Thyroid gland (tissue), 4 donors: ENCODE results near the gene SECTM1. TPM values are rescaled to one million over a fixed set of nuclear protein-coding genes. Genes with fewer than 3 reads are reported as not detected.

Experiments used
- DNase-seq, 2 donors: peaks; one replicate each; pipeline ENCODE4 v3.0.0-alpha.2; 2019
- H3K27ac ChIP-seq, 3 donors: fragments of 200-600 bp; sonication (generic); 1 replicate in 2 of 3; 2 replicates in 1 of 3; pipeline ENCODE4 v1.5.1; 2016 to 2019; ENCODE audit warnings: mild to moderate bottlenecking in 1 of 3, moderate library complexity in 1 of 3
- H3K27me3 ChIP-seq: fragments of 200-600 bp; sonication (generic); one replicate; pipeline ENCODE4 v1.5.1; 2019
- H3K36me3 ChIP-seq, 2 donors: fragments of 200-600 bp; sonication (generic); one replicate each; pipeline ENCODE4 v1.5.1; 2016 to 2019
- H3K4me1 ChIP-seq, 2 donors: fragments of 200-600 bp; sonication (generic); one replicate each; pipeline ENCODE4 v1.5.1; 2017 to 2019
- H3K4me3 ChIP-seq, 3 donors: fragments of 200-600 bp; sonication (generic); replicated peaks in 1 of 3; 1 replicate in 2 of 3; 2 replicates in 1 of 3; pipeline ENCODE4 v1.5.1; 2016; ENCODE audit warnings: mild to moderate bottlenecking in 1 of 3
- H3K9me3 ChIP-seq: fragments of 200-600 bp; sonication (generic); one replicate; pipeline ENCODE4 v1.5.1; 2017
- POLR2A ChIP-seq, 2 donors: fragments of 450-650 bp; IDR thresholded peaks; one replicate each; pipeline ENCODE4 v1.6.1; 2017; ENCODE audit warnings: antibody characterized with exemption in 2 of 2, mild to moderate bottlenecking in 2 of 2, moderate library complexity in 1 of 2
- WGBS, 2 donors: methylation state at CpG; one replicate each; pipeline ENCODE4 v1.1.5; 2017; 5-methylcytosine and 5-hydroxymethylcytosine counted together
- intact Hi-C: fragments of 100-400 bp; cut with DNase I; formaldehyde crosslinking; loops from one replicate; pipeline ENCODE4 v1.15.1; 2023
- total RNA-seq, 4 donors: library from RNA; depleted of rRNA; stranded (reverse); fragments of >200 nt; gene quantifications; one replicate each; pipeline ENCODE4 v1.2.3, GENCODE V29; 2016
- TF ChIP-seq, protein P1 (sequence below), 6 experiments: fragments of 200-600 bp in 3 of 6; fragments of 450-650 bp in 3 of 6; sonication (generic) in 3 of 6; IDR thresholded peaks; one replicate each; pipeline ENCODE4 v1.5.1; 2016 to 2019; ENCODE audit warnings: antibody characterized with exemption in 6 of 6, mild to moderate bottlenecking in 2 of 6, inconsistent platforms in 1 of 6, moderate library complexity in 1 of 6

SECTM1 gene
- total RNA-seq, 4 donors from 2014 or later: 4.1 to 15.3 (median 5.1) TPM

GRCh38 chr17:82273327-82274133 lies 60.0 kb downstream of the SECTM1 start, which contains the start of gene CSNK1D:
CSNK1D (minus strand) TSS chr17:82273700; CDS start chr17:82273381, 319 bp downstream.
- WGBS, 2 donors: 0 to 19% methylated on average over 15 to 18 of the region's 80 CpGs
- intact Hi-C loops: no loop called here
- peak; percentile 92 to 94 for DNase-seq

DNA sequence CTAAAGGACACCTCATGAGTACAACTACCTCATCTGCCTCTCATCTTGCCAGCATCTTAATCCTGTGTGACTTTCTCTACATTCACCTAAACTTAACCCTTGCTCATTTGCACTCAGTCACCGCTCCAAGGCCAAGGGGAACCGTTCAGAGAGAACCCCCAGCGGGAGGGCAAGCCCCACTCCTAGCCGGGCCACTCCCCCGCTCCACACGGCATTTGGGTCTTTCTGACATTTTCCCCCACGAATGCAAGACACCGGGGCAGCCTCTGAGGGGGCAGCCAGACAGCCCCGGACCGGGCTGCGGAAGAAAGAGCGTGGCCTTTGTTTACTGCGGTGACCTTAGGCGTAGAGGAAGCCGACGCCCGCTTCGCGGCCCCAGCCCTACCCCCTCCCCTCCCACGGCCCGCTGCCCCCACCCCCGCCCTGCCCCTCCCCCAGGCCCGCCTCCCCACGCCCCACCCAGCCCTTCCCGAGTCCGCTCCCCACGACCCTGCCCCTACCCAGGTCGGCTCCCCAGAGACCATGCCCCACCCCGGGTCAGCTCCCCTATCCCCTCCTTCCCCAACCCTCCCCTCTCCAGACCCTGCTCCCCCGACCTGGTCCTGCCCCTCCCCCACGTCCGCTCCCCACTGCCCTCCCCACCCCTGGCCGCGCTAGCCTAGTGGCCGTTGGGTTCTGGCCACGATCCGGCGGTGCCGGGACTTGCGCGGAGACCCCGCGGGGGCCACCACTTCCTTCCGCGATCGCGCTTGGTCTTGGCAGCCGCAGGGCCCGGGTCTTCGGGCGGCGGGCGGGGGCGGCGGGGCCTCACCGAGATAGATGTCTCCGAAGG lies 60.9 kb downstream of the SECTM1 start:
- 1 to 2% methylated on average over 13 to 22 of the region's 57 CpGs for WGBS, 2 donors
- H3K27ac ChIP-seq: peak overlapping the region; percentile 96 to 100 (median 98)
- H3K36me3 ChIP-seq: peaks cover 6 to 9% of the 10 kb centered on the region in 2 donors
- H3K27me3 ChIP-seq: no peaks in the 10 kb centered on the region
- DNase-seq: no peak
- TF ChIP-seq, protein P1, sequence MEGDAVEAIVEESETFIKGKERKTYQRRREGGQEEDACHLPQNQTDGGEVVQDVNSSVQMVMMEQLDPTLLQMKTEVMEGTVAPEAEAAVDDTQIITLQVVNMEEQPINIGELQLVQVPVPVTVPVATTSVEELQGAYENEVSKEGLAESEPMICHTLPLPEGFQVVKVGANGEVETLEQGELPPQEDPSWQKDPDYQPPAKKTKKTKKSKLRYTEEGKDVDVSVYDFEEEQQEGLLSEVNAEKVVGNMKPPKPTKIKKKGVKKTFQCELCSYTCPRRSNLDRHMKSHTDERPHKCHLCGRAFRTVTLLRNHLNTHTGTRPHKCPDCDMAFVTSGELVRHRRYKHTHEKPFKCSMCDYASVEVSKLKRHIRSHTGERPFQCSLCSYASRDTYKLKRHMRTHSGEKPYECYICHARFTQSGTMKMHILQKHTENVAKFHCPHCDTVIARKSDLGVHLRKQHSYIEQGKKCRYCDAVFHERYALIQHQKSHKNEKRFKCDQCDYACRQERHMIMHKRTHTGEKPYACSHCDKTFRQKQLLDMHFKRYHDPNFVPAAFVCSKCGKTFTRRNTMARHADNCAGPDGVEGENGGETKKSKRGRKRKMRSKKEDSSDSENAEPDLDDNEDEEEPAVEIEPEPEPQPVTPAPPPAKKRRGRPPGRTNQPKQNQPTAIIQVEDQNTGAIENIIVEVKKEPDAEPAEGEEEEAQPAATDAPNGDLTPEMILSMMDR (IDR thresholded peaks at IDR 0.05): no peak
- no peak for TF ChIP-seq POLR2A (IDR thresholded peaks at IDR 0.05)
- peak overlapping the region; percentile 56 to 100 (median 81) for H3K4me3 ChIP-seq
- peaks cover 36 to 61% of the 10 kb centered on the region in 2 donors for H3K4me1 ChIP-seq
- intact Hi-C loops: no loop called here
- H3K9me3 ChIP-seq: no peaks in the 10 kb centered on the region

More at GRCh38 chr17:82273327-82274133, 60.0 kb downstream of the SECTM1 start, which contains the start of gene CSNK1D:
- H3K27me3 ChIP-seq: no peaks in the 10 kb centered on the region
- peak within 1 kb of the TSS; percentile 56 to 100 (median 81) for H3K4me3 ChIP-seq
- H3K36me3 ChIP-seq: peaks cover 6 to 9% of the 10 kb centered on the region in 2 donors
- TF ChIP-seq POLR2A (IDR thresholded peaks at IDR 0.05): peak; percentile 52 to 85
- TF ChIP-seq, protein P1 (IDR thresholded peaks at IDR 0.05): peak in 2 of 6 experiments; percentile 7 to 12
- no peaks in the 10 kb centered on the region for H3K9me3 ChIP-seq
- peaks cover 28 to 54% of the 10 kb centered on the region in 2 donors for H3K4me1 ChIP-seq
- H3K27ac ChIP-seq: peak within 1 kb of the TSS; percentile 96 to 100 (median 98)

DNA sequence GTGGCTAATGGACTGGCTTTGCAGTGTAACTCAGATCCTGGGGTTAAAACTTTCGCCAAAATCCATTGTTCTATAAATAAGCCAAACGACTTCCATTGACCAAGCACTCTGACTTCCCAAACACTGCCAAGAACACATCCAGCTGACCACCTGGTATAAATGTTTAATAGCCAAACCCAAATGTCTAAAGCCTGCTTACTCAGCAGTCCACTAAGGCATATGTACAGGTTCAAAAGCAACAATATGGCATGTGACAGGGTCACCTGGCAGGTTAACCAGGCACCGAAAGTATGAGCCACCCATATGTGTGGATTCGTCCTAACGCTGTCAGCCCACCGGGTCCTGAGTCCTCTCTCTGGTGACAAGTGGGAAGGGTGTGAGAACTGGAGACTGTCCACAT lies 62.2 kb downstream of the SECTM1 start:
- 87 to 89% methylated on average over 6 of the region's 6 CpGs for WGBS, 2 donors
- Histone ChIP-seq H3K4me1 (peaks cover 48 to 74% of the 10 kb centered on the region in 2 donors), H3K4me3 (no peak overlapping the region), H3K36me3 (peaks cover 8 to 9% of the 10 kb centered on the region in 2 donors), H3K9me3 (no peaks in the 10 kb centered on the region), H3K27me3 (no peaks in the 10 kb centered on the region), H3K27ac (peak overlapping the region in 1 of 3 donors; percentile 96)
- DNase-seq: no peak
- TF ChIP-seq, protein P1 (IDR thresholded peaks at IDR 0.05): no peak
- TF ChIP-seq POLR2A (IDR thresholded peaks at IDR 0.05): no peak
- intact Hi-C loops: no loop called here

Other genes with a start within 250 kb of the SECTM1 start
- 10 to 100 TPM; 23.5 to 92.5 (median 77.3) TPM for gene FASN, start 235.5 kb downstream of the SECTM1 start, total RNA-seq
- gene CCDC57, start 120.9 kb downstream of the SECTM1 start, total RNA-seq: 10 to 100 TPM; 27.1 to 79.9 (median 50.9) TPM
- gene SLC16A3, start 104.7 kb downstream of the SECTM1 start, total RNA-seq: 10 to 100 TPM; 42.1 to 75.5 (median 44.2) TPM
- gene CSNK1D, start 60.1 kb downstream of the SECTM1 start, total RNA-seq: 10 to 100 TPM; 47.3 to 91.2 (median 88.7) TPM
- 1 to 10 TPM in 2 of 4 donors, under 1 TPM in 1, not detected in 1; 0.45 to 3.0 (median 2.5) TPM for gene CD7, start 16.2 kb downstream of the SECTM1 start, total RNA-seq
- under 1 TPM in 1 of 4 donors, not detected in 3; 0.54 TPM for gene TEX19, start 25.5 kb upstream of the SECTM1 start, total RNA-seq
- 1 to 10 TPM in 3 of 4 donors, under 1 TPM in 1; 0.22 to 6.6 (median 3.9) TPM for gene UTS2R, start 38.0 kb upstream of the SECTM1 start, total RNA-seq
- gene HEXD, start 84.6 kb upstream of the SECTM1 start, total RNA-seq: 10 to 100 TPM; 33.2 to 72.7 (median 40.9) TPM
- gene OGFOD3, start 84.8 kb upstream of the SECTM1 start, total RNA-seq: 10 to 100 TPM; 46.5 to 57.5 (median 55.1) TPM
- gene CYBC1, start 117.0 kb upstream of the SECTM1 start, total RNA-seq: 10 to 100 TPM; 51.2 to 66.6 (median 53.6) TPM
- 10 to 100 TPM; 47.5 to 69.7 (median 48.7) TPM for gene NARF, start 125.0 kb upstream of the SECTM1 start, total RNA-seq
- 10 to 100 TPM; 30.5 to 43.3 (median 38.8) TPM for gene FOXK2, start 186.0 kb upstream of the SECTM1 start, total RNA-seq